ENCODE measurements around the gene GPC6. TPM values are rescaled to one million over a fixed set of nuclear protein-coding genes. Genes with fewer than 3 reads are reported as not detected.

The GPC6 gene
- total and polyA plus RNA-seq, 2 donors (not counting 1 experiment from before 2014, with no cell fraction given) = not detected

- Histone ChIP-seq H3K9ac (ENCODE audit: low read length) (no peak overlapping the region), H3K27ac (ENCODE audit: low read length in 2 of 2) (no peak overlapping the region), H3K36me3 (replicated peaks in 1 of 2; ENCODE audit: control extremely low read depth in 1 of 2, control insufficient read depth in 1 of 2, extremely low read depth in 1 of 2, insufficient read depth in 2 of 2, low read length in 1 of 2) (no peaks in the 10 kb centered on the region), H3K4me1 (ENCODE audit: control insufficient read depth in 2 of 2, insufficient read depth in 2 of 2, low read length in 2 of 2) (no peaks in the 10 kb centered on the region), H3K4me2 (replicated peaks; ENCODE audit: low read depth, low read length, poor library complexity, severe bottlenecking) (no peak overlapping the region), H3K27me3 (replicated peaks in 1 of 4; ENCODE audit: control extremely low read depth in 1 of 4, control insufficient read depth in 3 of 4, insufficient read depth in 4 of 4, low read length in 3 of 4) (no peaks in the 10 kb centered on the region), H3K9me3 (ENCODE audit: control extremely low read depth in 1 of 3, control insufficient read depth in 2 of 3, insufficient read depth in 1 of 3, low read length in 2 of 3) (no peaks in the 10 kb centered on the region), H2AFZ (ENCODE audit: insufficient read depth, low read depth, low read length, poor library complexity, severe bottlenecking) (no peak overlapping the region), H4K20me1 (ENCODE audit: control insufficient read depth, insufficient read depth, low read length, poor library complexity, severe bottlenecking) (no peaks in the 10 kb centered on the region), H3K79me2 (ENCODE audit: control insufficient read depth, insufficient read depth, low read length) (no peaks in the 10 kb centered on the region), H3K4me3 (ENCODE audit: control extremely low read depth in 1 of 5, extremely low read depth in 1 of 5, insufficient read depth in 1 of 5, low read depth in 2 of 5, low read length in 4 of 5) (no peak overlapping the region)
- WGBS (ENCODE audit: insufficient coverage) = no CpG with 5 or more reads among the region's 2 CpGs
- Mint-ChIP-seq H3K4me3 (no peak overlapping the region), H3K4me1 (no peaks in the 10 kb centered on the region), H3K27me3 (no peaks in the 10 kb centered on the region), H3K9me3 (ENCODE audit: insufficient read depth) (no peaks in the 10 kb centered on the region), H3K27ac (no peak overlapping the region)
- no peak for ATAC-seq (ENCODE audit: low read depth)
- POLR2A ChIA-PET = no interaction called here
- intact Hi-C loops (cut with micrococcal nuclease) = no loop called here
- CTCF ChIA-PET = no interaction called here
- TF ChIP-seq EZH2 (IDR thresholded peaks at IDR 0.05; ENCODE audit: borderline replicate concordance, insufficient read depth, low read depth, low read length, poor library complexity, severe bottlenecking) (no peak), CTCF (IDR thresholded peaks at IDR 0.05) (no peak)
- no peak for DNase-seq
Measured at GRCh38 chr13:93975242-93975641, 748.6 kb downstream of the GPC6 start.

GRCh38 chr13:93976528-93976927, 749.9 kb downstream of the GPC6 start:
- no peak for TF ChIP-seq CTCF (IDR thresholded peaks at IDR 0.05)
- no peak for TF ChIP-seq EZH2 (IDR thresholded peaks at IDR 0.05; ENCODE audit: borderline replicate concordance, insufficient read depth, low read depth, low read length, poor library complexity, severe bottlenecking)
- Mint-ChIP-seq H3K27ac (no peak overlapping the region), H3K4me3 (no peak overlapping the region), H3K4me1 (no peaks in the 10 kb centered on the region), H3K9me3 (ENCODE audit: insufficient read depth) (no peaks in the 10 kb centered on the region), H3K27me3 (no peaks in the 10 kb centered on the region)
- no peaks in the 10 kb centered on the region for H3K4me1 ChIP-seq (ENCODE audit: control insufficient read depth in 2 of 2, insufficient read depth in 2 of 2, low read length in 2 of 2)
- intact Hi-C loops (cut with micrococcal nuclease) = no loop called here
- H3K27me3 ChIP-seq (replicated peaks in 1 of 4; ENCODE audit: control extremely low read depth in 1 of 4, control insufficient read depth in 3 of 4, insufficient read depth in 4 of 4, low read length in 3 of 4) = no peaks in the 10 kb centered on the region
- 91% methylated on average over 4 of the region's 5 CpGs for WGBS (ENCODE audit: insufficient coverage)
- no peaks in the 10 kb centered on the region for H3K79me2 ChIP-seq (ENCODE audit: control insufficient read depth, insufficient read depth, low read length)
- ChIA-PET POLR2A (no interaction called here), CTCF (no interaction called here)
- no peak overlapping the region for H3K9ac ChIP-seq (ENCODE audit: low read length)
- H3K4me3 ChIP-seq (ENCODE audit: control extremely low read depth in 1 of 5, extremely low read depth in 1 of 5, insufficient read depth in 1 of 5, low read depth in 2 of 5, low read length in 4 of 5) = no peak overlapping the region
- DNase-seq (no peak), ATAC-seq (ENCODE audit: low read depth) (no peak)
- H4K20me1 ChIP-seq (ENCODE audit: control insufficient read depth, insufficient read depth, low read length, poor library complexity, severe bottlenecking) = no peaks in the 10 kb centered on the region
- H3K4me2 ChIP-seq (replicated peaks; ENCODE audit: low read depth, low read length, poor library complexity, severe bottlenecking) = no peak overlapping the region
- no peak overlapping the region for H2AFZ ChIP-seq (ENCODE audit: insufficient read depth, low read depth, low read length, poor library complexity, severe bottlenecking)
- no peak overlapping the region for H3K27ac ChIP-seq (ENCODE audit: low read length in 2 of 2)
- H3K36me3 ChIP-seq (replicated peaks in 1 of 2; ENCODE audit: control extremely low read depth in 1 of 2, control insufficient read depth in 1 of 2, extremely low read depth in 1 of 2, insufficient read depth in 2 of 2, low read length in 1 of 2) = no peaks in the 10 kb centered on the region
- H3K9me3 ChIP-seq (ENCODE audit: control extremely low read depth in 1 of 3, control insufficient read depth in 2 of 3, insufficient read depth in 1 of 3, low read length in 2 of 3) = no peaks in the 10 kb centered on the region

All from B cell (primary cell).